Subcutaneous adipose tissue (tissue), 4 donors: ENCODE results near the gene ARHGEF28. TPM values are rescaled to one million over a fixed set of nuclear protein-coding genes. Genes with fewer than 3 reads are reported as not detected.

Experiments used
- CTCF ChIP-seq: fragments of 450-650 bp; IDR thresholded peaks from one replicate; pipeline ENCODE4 v1.5.1; 2016; ENCODE audit warnings: low read depth, mild to moderate bottlenecking, control low read depth, antibody characterized with exemption, moderate library complexity
- total RNA-seq, 4 donors: library from RNA; depleted of rRNA; stranded (reverse); fragments of >200 nt; gene quantifications; one replicate each; pipeline ENCODE4 v1.1.0, GENCODE V29; 2016

Gene ARHGEF28
- total RNA-seq, 4 donors from 2014 or later = 9.9 to 46.3 (median 17.3) TPM

GRCh38 chr5:73892806-73893205, 266.8 kb downstream of the ARHGEF28 start:
- no peak for TF ChIP-seq CTCF

DNA sequence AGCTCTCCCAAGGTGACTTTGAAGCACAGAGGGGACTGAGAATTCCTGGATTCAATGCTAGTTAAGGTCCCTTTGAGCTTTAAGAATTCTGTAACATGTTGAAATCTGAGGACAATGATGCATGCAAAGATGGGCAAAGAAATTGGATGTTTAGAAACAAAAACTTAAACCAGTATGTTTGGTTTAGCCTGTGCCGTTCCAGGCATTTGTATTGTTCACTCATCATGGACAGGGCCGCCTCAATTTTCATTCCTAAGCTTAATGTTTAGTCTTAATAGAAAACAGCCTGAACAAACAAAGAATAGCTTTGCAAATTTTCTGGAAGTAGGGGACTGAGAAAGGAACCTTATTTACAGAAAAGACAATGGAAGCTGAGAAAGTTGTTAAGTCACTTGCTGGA, 267.8 kb downstream of the ARHGEF28 start:
- TF ChIP-seq CTCF = no peak

- TF ChIP-seq CTCF = no peak
These were observed 268.9 kb downstream of the ARHGEF28 start for GRCh38 chr5:73894860-73895259.

DNA sequence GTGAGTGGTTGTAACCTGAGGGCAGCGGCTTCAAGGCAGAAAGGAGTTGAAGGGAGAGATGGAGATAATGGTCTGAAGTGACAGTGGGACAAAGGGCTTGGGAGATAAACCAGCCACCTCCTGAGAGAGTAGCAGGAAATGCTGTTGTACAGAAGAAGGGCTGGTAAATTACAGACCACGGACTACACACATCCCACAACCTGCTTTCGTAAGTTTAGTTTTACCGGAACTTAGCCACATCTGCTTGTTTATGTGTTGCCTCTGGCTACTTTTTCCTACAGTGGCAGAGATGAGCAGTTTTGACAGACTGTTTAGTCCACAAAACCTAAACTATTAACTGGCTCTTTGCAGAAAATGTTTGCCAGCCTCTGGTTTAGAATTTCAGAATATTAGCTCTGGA, 269.5 kb downstream of the ARHGEF28 start:
- TF ChIP-seq CTCF = no peak

DNA sequence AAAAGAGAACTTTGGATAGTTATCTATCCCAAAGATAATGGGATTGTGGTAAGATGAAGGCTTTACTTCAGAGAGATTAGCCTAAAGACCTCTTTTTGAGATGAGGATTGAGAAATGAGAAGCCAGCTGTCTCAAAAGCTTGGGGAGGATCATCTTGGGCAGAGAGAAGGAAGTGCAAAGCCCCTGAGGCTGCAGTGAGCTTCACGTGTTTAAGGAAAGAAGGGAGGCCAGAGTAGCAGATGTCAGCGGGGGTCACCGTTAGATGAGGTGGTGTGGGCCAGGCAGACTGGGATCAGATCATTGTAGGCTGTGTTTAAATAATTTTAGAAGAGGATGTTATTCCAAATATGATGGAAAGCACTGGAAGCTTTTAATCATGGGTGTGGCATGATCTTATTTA, 270.1 kb downstream of the ARHGEF28 start:
- no peak for TF ChIP-seq CTCF

GRCh38 chr5:73896668-73897067, 270.7 kb downstream of the ARHGEF28 start:
- no peak for TF ChIP-seq CTCF

DNA sequence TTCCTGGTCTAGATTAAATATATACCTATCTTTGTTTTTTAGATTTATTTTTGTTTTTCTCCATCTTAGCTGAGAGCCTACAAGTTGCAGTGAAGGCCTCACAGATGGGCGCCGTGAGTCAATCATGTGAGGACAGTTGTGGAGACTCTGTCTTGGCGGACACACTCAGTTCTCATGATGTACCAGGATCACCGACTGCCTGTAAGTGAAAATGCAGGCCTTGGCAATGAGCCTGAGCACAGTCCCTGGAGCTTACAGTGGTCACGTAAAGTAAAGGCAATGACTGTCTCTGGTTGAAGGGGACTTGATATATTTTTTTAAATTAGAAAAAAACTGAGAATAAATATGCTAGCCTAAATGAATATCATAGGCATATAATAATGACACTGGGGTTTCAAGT, 271.9 kb downstream of the ARHGEF28 start:
- no peak for TF ChIP-seq CTCF

DNA sequence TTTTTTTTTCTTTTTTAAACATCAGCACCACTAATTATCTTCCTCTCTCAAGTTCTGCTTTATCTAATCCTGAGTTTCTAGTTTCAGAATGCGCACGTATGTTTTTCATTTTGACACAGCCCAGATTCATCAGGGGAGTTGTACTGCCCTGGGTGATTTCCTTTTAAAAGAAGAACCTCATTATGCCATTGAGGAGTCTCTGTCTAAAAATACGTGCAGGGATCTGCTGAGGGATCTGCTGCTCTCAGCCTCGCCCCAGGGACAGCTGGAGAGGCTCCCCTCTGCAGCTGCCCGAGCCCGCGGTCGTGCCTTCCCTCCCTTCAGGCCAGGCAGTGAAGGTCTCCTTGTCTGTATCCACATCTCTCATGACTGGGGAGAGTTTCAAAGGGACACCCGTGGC, 273.1 kb downstream of the ARHGEF28 start:
- no peak for TF ChIP-seq CTCF
